Stimulated activated CD8-positive, alpha-beta memory T cell treated with anti-CD3 and anti-CD28 coated beads, Interleukin-2, amount 100 ng/mL, for 1 hour (primary cell): Measurements from ENCODE around the gene ERICH6B.

Source experiments
- DNase-seq, 2 donors: peaks; one replicate each; pipeline ENCODE4 v3.0.0-alpha.2; 2020; ENCODE audit warnings: low read depth in 2 of 2

Gene ERICH6B

DNA sequence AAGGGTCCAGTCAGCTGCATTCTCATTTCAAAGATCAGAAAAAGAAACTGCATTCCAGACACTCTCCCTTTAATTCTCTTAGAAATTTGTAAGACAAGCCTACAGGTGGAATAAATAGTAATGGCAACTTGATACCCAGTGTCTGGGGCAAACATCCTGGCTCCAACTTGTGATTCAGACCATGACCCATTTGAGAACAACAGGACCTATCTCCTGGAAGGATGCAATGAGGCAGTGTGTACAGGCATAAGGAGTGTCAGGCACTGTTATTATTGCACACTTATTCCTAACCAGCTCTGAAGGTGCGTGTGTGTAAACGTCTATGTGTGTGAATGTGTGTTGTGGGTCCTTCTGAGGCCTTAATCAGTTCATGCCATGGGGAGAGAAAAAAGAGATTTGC, 13.9 kb downstream of the ERICH6B start:
- no peak for DNase-seq

DNA sequence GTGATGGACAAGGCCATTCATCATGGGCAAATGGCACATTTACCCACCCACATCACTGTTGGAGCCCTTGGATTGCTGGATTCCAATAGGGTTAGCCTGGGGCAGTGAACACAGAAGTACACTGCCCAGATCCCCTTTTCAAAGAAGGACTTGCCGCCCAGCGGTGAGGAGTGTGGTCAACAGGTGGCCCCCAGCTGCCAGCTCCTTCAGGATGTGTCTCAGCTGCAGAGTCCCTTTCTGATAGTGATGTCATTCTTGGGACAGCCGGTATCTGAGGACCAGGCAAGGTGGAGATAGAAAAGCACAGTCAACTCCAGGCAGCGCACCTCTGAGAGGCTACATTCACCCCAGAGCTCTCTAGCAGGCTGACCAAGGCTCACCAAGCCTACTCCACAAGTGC, 16.9 kb downstream of the ERICH6B start:
- DNase-seq = no peak

DNA sequence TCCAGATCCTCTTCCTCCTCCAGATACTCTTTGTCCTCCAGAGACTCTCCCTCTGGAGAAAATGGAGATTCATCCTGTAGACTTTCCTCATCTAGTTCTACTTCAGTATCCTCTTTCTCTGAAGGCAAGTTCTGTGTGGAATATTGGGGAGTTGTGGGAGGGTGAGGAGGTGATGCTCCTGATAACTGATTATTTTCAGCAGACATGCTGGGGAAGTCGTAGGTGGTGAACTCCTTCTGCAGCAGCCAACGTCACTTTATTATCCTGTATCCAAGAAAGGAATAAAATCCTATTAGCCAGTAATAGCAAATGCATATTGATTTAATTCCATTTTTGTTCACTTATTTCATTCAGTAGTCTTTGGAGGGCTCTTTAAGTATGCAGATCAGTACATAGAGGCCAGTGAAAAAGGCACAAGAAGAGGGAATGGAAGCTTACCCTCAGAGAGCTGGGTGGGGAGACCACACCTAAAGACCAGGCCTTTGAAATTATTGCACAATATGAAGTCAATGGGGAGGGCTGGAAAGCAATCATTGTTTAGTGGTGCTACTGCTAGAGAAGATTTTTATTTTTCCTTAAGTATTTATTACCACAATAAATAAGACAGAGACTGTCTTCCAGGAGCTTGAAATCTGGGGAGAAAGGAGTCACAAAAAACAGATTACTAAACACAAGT, 18.6 kb downstream of the ERICH6B start:
- DNase-seq = no peak

DNA sequence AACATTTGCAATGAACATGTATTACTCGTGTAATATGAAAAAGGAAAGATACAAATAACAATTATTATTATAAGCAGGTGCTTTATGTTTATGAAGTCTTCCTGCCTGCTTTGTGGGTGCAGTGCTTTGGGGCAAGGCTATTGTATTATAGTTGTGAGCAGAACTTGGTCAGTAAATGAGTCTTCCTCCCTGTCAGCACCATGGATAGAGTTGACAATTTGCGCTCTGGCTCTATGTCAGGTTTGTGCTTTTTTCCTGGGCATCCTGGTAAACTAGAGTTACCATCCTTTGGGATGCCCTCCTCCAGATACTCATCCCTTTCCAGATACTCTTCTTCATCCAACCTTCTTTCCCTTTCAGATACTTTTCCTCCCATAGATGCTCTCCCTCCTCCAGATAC, 19.6 kb downstream of the ERICH6B start:
- no peak for DNase-seq

DNA sequence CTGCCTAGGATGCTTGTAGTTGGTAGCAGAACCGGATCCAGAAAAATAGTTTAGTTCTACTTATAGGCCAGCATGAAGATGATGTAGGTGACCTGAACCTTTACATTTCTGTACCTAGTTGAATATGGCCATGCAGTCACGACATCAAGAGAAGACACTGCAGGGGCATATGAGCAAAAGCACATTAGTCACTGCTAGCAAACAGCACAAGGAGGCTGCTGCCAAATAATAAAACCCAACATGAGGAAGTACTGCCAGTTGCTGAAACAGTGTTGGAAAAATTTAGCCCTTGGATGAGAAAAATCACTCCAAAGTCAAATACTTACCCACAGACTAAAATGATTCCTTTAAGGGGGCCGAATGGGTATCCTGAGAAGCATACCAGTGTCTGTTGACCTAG, 20.8 kb downstream of the ERICH6B start:
- DNase-seq = no peak

DNA sequence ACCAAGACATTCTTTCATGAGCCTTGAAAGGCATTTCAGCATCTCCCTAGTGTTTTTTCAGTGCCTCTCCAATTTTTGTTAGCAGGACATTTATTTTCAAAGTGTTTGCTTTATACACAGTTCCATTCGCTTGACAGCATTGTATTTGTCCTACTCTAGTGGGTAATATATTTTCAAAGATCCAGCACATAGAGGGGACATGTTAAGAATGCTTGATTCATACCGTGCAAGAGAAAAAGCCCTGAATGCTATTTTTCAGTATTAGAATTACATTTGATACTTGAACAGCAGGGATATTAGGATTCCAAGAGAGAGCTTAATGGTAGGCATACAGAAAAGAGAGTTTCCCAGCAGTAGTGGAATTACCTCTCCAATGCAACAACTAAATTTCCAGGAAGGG, 21.3 kb downstream of the ERICH6B start:
- DNase-seq = no peak

GRCh38 chr13:45592758-45593157, 22.8 kb downstream of the ERICH6B start:
- DNase-seq = no peak

DNA sequence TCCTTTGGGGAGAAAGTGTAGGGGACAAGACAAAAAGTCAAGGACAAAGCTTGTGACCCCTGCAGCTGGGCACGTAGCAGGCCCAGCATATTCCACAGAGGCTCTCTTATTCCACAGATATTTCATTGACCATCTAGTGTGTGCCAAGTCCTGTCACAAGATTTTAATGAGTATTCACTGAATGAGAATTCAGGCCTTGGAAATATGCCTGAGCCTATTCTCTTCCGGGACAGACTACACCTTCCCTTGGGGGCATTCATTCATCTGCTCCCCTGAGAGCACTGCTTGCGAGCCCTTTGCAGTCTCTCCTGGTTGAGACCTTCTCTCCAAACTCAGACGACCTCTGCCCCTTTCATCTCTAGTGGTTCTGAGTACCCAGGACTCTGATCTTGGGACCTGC, 25.5 kb downstream of the ERICH6B start:
- no peak for DNase-seq

GRCh38 chr13:45587897-45588296, 27.6 kb downstream of the ERICH6B start:
- DNase-seq = no peak

GRCh38 chr13:45584816-45585215, 30.7 kb downstream of the ERICH6B start:
- no peak for DNase-seq

DNA sequence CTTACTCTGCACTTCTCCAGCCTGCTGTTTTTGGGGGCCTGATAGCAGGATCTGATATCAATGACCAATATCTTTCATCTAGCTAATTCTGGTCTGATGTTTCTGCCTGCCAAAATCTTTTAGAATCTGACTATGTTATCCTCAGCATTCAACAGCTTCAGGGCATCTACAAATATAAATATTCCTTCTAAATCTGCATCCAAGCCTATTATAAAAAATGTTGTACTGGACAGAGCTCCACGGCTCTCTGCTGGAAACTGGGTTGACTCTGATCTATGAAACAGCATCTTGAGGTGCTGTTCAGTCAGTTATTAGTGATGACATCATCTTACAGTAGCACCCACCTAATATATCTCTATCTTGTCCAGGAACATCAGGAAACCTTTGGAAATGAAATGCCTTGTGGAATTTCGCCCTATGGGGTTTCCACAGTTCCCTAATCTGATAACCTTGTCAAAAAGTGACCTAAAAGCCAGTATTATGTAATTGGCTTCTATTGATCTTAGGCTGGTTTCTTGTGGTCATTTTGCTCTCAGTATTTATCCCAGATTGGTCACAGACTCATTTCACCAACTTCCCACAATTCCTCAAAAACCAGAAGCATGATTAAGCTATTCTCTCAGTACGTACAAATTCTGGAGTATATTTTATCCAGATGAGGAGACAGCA, 33.0 kb downstream of the ERICH6B start:
- no peak for DNase-seq

DNA sequence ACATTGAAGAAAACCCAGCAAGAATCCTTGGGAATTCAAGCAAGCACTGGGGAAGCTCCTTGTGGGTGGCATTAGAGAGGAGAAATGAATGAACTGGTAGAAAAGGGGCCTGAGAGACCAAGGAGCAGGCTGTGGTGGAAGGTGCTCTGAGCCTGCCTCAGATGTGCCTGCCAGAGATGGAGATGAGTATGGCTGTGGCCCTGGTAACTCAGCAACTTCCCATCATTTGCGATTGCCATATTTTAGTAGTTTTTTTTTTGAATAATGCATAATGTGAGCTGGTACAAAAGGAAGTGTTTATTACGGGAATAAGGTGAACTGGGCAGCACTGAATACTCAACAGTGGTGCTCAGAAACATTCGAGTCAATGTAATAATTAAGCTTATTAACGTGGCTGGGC, 39.1 kb downstream of the ERICH6B start:
- no peak for DNase-seq

GRCh38 chr13:45575830-45576180, 39.7 kb downstream of the ERICH6B start:
- DNase-seq = no peak

DNA sequence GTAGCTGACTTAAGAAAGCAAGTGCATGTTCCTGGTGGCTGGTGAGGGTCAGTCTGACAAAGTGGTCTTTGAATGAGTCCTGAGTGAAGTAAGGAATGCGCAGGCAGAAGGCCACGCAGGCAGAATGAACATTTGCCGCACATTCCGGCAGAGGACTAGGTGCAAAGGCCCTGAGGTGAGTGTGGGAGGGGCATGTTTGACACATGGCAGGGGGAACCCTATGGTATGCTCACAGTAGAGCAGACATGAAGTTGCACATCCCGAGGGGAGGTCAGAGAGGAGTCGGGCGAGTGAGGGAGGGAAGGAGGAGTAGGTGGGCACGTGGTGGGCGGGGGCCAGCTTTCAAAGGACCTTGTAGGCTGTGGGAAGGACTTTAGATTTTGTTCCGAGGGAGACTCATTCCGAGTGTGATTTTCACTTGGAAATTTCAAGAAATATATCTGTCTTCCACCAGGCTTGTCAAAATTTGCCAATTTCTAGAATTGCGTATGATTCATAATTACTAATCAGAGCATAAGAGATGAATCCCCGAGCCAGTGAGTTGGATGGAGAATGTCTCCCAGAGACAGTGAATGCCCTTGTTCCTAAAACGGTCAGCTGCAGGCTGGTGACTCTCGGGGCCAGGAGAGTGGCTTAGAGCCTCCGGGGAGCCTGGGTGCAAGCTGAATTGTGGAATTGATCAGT, 40.3 kb downstream of the ERICH6B start:
- DNase-seq = no peak

GRCh38 chr13:45565331-45565730, 50.2 kb downstream of the ERICH6B start:
- DNase-seq = no peak

DNA sequence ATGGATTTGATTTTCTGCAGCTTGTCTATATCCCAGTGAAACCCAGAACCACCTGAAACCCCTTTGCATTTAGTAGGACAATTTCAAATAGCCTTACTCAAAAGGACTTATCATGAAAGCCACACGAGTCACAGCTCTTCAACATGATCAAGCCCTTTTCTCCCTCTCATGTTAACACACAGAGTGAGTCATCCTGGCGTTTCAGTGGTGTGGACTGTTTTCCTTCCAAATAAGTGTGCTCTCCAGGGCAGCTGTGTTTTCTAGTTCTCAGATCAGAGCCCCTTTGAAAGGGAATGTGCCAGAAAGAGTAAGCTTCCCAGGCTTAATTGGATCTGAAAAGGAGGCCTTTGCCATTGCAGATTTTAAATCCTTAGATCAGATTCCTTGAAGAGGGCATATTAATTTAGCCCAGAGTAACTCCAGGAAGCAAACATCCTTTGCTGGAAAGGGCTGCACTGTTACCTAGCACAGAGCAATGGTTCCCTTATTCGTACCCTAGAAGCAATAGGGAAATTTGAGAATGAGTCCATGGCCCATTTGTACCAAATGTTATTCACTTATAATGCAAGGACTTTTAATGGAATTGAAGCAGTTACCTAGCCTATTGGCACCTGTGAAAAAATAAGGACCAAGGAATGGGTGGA, 51.3 kb downstream of the ERICH6B start:
- no peak for DNase-seq

DNA sequence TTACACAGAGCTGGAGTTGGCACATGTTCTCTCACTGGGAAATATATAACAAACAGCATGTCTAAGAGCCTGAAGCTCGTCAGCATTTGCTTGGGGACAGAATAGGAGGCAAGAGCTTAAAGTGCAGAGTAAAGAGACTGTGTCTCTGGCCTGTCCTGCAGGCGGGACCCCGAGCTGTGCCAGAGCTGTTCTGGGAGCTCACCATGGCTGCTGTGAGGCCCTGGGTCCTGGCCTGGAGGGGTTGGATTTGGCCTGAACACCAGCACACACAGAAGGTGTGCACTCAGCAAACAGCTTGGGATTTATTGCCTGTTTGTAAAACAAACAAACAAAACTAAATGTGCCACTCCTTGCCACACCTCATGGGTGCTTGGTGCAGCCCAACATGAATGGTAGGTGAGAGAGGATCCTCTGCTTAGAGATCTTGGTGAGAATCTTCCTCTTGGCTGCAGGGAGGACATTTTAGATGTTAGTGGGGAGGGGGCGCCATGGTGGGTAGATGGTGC, 60.9 kb downstream of the ERICH6B start:
- DNase-seq = no peak

DNA sequence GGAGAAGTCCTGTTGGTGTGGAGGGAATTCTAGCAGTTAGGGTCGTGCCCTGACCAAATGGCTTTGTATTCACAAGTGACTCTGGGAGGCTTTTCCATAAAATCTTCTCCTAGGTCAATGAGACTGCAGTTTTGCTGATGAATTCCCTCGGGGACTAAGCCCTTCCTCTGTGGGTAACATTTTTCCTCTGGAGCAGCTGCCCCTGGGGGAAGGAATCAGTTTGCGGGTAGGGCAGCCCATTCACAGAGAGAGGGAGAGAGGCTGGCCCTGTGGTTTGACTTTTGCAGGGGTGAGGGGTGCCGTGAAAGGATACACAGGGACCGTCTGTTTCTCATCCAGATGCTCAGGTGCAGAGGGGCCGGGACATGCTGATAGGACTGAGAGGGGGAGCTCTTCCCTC, 67.3 kb downstream of the ERICH6B start:
- no peak for DNase-seq

DNA sequence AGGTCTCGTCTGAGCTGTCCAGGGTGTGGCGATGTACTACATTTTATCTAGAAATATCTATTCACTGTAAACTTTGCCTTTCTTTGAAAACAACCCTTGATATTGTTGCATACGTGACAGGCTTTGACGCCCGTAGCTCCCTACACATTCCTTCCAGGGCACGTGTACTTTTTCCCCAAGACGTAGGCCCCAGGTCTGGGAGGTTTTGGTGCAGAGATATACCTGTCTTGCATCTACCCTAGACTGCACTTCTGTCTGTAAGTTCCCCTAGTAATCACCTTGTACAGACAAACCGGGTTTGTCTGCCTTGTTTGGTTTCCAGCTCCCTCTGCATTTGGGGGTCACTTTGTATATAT, 69.2 kb downstream of the ERICH6B start:
- DNase-seq = no peak

DNA sequence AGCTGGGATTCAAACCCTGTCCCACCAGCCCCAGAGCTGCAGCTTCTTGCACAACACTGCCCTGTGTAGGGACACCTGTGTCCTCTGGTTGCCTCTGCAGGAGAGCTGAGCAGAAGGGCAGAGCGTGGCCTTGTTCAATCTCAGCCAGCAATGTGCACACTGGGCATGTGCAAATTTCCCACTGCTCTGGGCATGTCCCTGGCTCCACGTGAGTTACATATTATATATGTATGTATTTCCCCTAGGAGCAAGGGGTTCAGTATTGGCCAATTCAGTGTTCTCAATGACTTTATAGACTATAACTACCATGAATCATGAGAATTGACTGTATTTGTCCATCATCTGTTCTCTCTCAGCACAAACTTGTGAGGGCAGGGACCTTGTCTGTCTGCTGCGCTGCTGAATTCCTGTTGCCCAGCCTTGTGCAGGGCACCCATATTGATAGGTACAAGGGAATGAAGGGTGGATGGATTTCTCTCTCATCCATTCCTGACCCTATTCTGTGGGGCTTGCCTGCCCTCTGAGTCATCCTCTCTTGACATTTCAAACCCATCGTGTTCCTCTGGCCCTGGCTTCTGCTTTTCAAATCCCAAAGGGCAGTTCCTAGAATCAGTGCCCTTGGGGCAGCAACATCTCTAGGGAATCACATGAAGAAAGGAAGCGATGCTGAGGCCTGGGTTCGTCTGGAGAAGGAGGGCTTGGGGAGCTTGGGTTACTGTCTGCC, 69.7 kb downstream of the ERICH6B start:
- no peak for DNase-seq

- DNase-seq = no peak
Observed at GRCh38 chr13:45544520-45544919, 71.0 kb downstream of the ERICH6B start.

- no peak for DNase-seq
Observed at GRCh38 chr13:45542878-45543277, 72.7 kb downstream of the ERICH6B start.
